ENCODE results near the gene DPP6. TPM values are rescaled to one million over a fixed set of nuclear protein-coding genes. Genes with fewer than 3 reads are reported as not detected.

Gene DPP6
- total RNA-seq, 1 experiment from 2014 or later: not detected

GRCh38 chr7:154709840-154710520 lies 657.8 kb downstream of the DPP6 start (continued):
- no peak for TF ChIP-seq ARID4B (CRISPR knock-in tag; IDR thresholded peaks at IDR 0.05; ENCODE audit: borderline replicate concordance)
- TF ChIP-seq NR1H2 (CRISPR knock-in tag; IDR thresholded peaks at IDR 0.05): no peak
- no peak for TF ChIP-seq CDX4 (CRISPR knock-in tag; IDR thresholded peaks at IDR 0.05; ENCODE audit: borderline replicate concordance)
- TF ChIP-seq MAX (CRISPR knock-in tag; IDR thresholded peaks at IDR 0.05): no peak
- TF ChIP-seq ATF2 (CRISPR knock-in tag; IDR thresholded peaks at IDR 0.05; ENCODE audit: borderline replicate concordance, low read depth): no peak
- TF ChIP-seq ZNF121 (CRISPR knock-in tag; IDR thresholded peaks at IDR 0.05): no peak
- TF ChIP-seq PRDM15 (CRISPR knock-in tag; IDR thresholded peaks at IDR 0.05): no peak
- TF ChIP-seq ERG (CRISPR knock-in tag; IDR thresholded peaks at IDR 0.05): no peak
- TF ChIP-seq FOXP1 (CRISPR knock-in tag; IDR thresholded peaks at IDR 0.05; ENCODE audit: borderline replicate concordance): no peak
- no peak for TF ChIP-seq JAZF1 (CRISPR knock-in tag; IDR thresholded peaks at IDR 0.05)
- no peak for TF ChIP-seq STAT6 (CRISPR knock-in tag; conservative IDR thresholded peaks at IDR 0.05; ENCODE audit: low read depth)
- no peak for TF ChIP-seq ZNF532 (CRISPR knock-in tag; IDR thresholded peaks at IDR 0.05; ENCODE audit: borderline replicate concordance)
